Psoas muscle (tissue), 8 donors: Measurements from ENCODE around the gene ALG12. TPM values are rescaled to one million over a fixed set of nuclear protein-coding genes. Genes with fewer than 3 reads are reported as not detected.

Source experiments
- ATAC-seq, 4 donors: fragments of 200-7000 bp; cut with Tn5 transposase; one replicate each; pipeline ENCODE4 v1.9.1; 2020; ENCODE audit warnings: moderate library complexity in 3 of 4, mild to moderate bottlenecking in 2 of 4
- DNase-seq, 2 donors: peaks; one replicate each; pipeline ENCODE4 v3.0.0-alpha.2; 2020
- H3K27ac ChIP-seq: fragments of 200-600 bp; one replicate; pipeline ENCODE4 v1.8.0; 2022
- H3K27me3 ChIP-seq, 3 donors: fragments of 200-600 bp in 1 of 3; one replicate each; pipeline versions ENCODE4 v1.6.1 to v1.8.0; 2013 to 2022; ENCODE audit warnings: low read length in 2 of 3, mild to moderate bottlenecking in 2 of 3, moderate library complexity in 1 of 3; ENCODE audit not compliant: insufficient read depth in 3 of 3
- H3K36me3 ChIP-seq, 2 donors: fragments of 200-600 bp in 1 of 2; one replicate each; pipeline versions ENCODE4 v1.6.1 to v1.8.0; 2013 to 2022; ENCODE audit warnings: low read depth in 1 of 2, mild to moderate bottlenecking in 1 of 2, moderate library complexity in 1 of 2; ENCODE audit not compliant: insufficient read depth in 1 of 2
- H3K4me1 ChIP-seq: fragments of 200-600 bp; one replicate; pipeline ENCODE4 v1.8.0; 2022
- H3K4me3 ChIP-seq: fragments of 200-600 bp; one replicate; pipeline ENCODE4 v1.8.0; 2022; ENCODE audit warnings: mild to moderate bottlenecking
- H3K9me3 ChIP-seq: fragments of 200-600 bp; one replicate; pipeline ENCODE4 v1.8.0; 2022
- WGBS, 3 donors: extraction: QIAGEN DNeasy Blood & Tissue Kit; methylation state at CpG; one replicate each; pipeline versions ENCODE4 v1.1.6 to v1.1.7; 2013; 5-methylcytosine and 5-hydroxymethylcytosine counted together
- intact Hi-C, 2 donors: fragments of 100-400 bp; cut with DNase I; formaldehyde crosslinking; loops; one replicate each; pipeline versions ENCODE4 v1.11.0 to v1.14.2; 2022
- polyA plus RNA-seq, 3 donors: library from polyadenylated mRNA; stranded (reverse); fragments of 200-250 nt; gene quantifications; one replicate each; pipeline ENCODE4 v1.2.3, GENCODE V29; 2013
- total RNA-seq, 4 donors: library from RNA; stranded (reverse); fragmentation: NEBNext Ultra II Directional in 2 of 4; extraction: Animal tissue kit (Norgen Biotek cat#: 25700) in 2 of 4; gene quantifications; one replicate each; pipeline versions ENCODE4 v1.2.1 to v1.2.4, GENCODE V29; 2021 to 2023
- TF ChIP-seq, protein P1 (sequence below): fragments of 200-600 bp; IDR thresholded peaks from one replicate; pipeline ENCODE4 v1.8.0; 2022; ENCODE audit warnings: antibody characterized with exemption
- donor health status: healthy with polysubstance abuse.
- donor health status: DM: no; HTN: no; CAD: no; lungs with moderate emphysema.
- donor health status: Bipolar disorder and iron deficiency.
- donor health status: healthy.
- donor health status: DM: yes; HTN: yes; CAD: no.
- donor health status: DM: no; HTN: no; CAD: no.
- donor health status: DM: no; HTN: no; CAD: no.
- donor health status: DM: yes; HTN: yes; CAD: no.

The ALG12 gene
- total and polyA plus RNA-seq, 7 donors: 6.5 to 11.0 (median 8.2) TPM

DNA sequence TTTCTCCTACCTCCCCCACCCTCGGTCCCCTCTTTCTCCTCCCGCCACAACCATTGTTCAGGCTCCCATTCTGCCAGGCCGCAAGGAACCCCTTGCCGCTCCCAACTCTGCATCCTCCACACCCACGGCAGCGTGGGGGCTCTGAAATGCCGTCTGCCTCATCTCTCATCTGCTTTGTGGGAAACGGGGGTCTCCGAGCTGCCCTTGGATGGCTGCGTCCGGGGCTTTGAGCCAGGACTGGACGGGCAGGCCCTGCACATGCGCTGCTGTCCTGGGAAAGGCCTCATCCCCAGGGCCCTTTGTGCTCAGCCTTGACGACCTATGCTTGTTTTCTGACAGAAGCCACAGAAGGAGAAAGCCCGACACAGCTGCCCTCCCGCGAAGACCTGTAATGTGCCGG lies 8.7 kb upstream of the ALG12 start:
- no peak for ATAC-seq
- 76 to 81% (median 77%) methylated on average over 16 to 18 of the region's 18 CpGs for WGBS, 3 donors
- no peak for DNase-seq
- TF ChIP-seq, protein P1, sequence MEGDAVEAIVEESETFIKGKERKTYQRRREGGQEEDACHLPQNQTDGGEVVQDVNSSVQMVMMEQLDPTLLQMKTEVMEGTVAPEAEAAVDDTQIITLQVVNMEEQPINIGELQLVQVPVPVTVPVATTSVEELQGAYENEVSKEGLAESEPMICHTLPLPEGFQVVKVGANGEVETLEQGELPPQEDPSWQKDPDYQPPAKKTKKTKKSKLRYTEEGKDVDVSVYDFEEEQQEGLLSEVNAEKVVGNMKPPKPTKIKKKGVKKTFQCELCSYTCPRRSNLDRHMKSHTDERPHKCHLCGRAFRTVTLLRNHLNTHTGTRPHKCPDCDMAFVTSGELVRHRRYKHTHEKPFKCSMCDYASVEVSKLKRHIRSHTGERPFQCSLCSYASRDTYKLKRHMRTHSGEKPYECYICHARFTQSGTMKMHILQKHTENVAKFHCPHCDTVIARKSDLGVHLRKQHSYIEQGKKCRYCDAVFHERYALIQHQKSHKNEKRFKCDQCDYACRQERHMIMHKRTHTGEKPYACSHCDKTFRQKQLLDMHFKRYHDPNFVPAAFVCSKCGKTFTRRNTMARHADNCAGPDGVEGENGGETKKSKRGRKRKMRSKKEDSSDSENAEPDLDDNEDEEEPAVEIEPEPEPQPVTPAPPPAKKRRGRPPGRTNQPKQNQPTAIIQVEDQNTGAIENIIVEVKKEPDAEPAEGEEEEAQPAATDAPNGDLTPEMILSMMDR: no peak
- no peaks in the 10 kb centered on the region for H3K9me3 ChIP-seq
- H3K4me3 ChIP-seq: no peak overlapping the region
- H3K27ac ChIP-seq: no peak overlapping the region
- peaks cover 0 to 5% (median 0%) of the 10 kb centered on the region in 3 donors for H3K27me3 ChIP-seq
- peaks cover 16% of the 10 kb centered on the region for H3K4me1 ChIP-seq
- peaks cover 0 to 31% of the 10 kb centered on the region in 2 donors for H3K36me3 ChIP-seq
- intact Hi-C loops: loop anchor here in 1 of 2 donors (10.0 kb wide), 1 partner anchor 258 kb away; the partner anchor contains the start of gene TRABD

DNA sequence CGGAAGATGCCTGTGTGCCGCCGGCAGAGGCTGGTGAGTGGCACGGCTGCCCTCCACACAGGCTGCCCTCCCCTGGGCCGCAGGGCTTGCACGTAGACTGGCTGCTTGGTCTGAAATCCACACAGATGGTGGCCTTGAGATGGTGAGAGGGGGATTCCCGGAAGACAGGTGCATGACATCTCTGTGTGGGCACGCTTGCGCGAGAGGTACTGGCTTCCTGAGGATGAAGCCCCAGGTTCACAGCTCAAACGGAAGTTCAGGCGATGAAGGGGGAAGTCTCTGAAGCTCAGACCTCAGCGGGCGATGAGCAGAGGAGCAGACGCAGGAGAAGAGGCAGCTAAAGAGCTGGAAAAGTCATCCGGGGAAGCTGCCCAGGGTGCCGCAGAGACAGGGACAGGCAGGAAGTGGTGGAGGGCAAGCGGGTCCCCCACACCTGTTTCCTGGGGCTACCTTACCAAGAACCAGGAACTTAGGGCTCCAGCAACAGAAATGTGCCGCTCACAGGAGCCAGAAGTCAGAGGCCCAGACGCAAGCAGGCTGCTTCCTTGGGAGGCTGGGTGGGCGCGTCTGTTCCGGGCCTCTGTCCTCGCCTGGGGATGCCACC lies 7.4 kb upstream of the ALG12 start:
- no peaks in the 10 kb centered on the region for H3K9me3 ChIP-seq
- peaks cover 6% of the 10 kb centered on the region for H3K4me1 ChIP-seq
- intact Hi-C loops: loop anchor here in 1 of 2 donors (10.0 kb wide), 1 partner anchor 259 kb away; the partner anchor contains the start of gene TRABD
- H3K36me3 ChIP-seq: peaks cover 0 to 44% of the 10 kb centered on the region in 2 donors
- ATAC-seq: no peak
- H3K27me3 ChIP-seq: peaks cover 0 to 5% (median 0%) of the 10 kb centered on the region in 3 donors
- TF ChIP-seq, protein P1: no peak
- DNase-seq: no peak
- H3K4me3 ChIP-seq: no peak overlapping the region
- H3K27ac ChIP-seq: no peak overlapping the region
- 88 to 95% (median 89%) methylated on average over 23 to 24 of the region's 24 CpGs for WGBS, 3 donors

DNA sequence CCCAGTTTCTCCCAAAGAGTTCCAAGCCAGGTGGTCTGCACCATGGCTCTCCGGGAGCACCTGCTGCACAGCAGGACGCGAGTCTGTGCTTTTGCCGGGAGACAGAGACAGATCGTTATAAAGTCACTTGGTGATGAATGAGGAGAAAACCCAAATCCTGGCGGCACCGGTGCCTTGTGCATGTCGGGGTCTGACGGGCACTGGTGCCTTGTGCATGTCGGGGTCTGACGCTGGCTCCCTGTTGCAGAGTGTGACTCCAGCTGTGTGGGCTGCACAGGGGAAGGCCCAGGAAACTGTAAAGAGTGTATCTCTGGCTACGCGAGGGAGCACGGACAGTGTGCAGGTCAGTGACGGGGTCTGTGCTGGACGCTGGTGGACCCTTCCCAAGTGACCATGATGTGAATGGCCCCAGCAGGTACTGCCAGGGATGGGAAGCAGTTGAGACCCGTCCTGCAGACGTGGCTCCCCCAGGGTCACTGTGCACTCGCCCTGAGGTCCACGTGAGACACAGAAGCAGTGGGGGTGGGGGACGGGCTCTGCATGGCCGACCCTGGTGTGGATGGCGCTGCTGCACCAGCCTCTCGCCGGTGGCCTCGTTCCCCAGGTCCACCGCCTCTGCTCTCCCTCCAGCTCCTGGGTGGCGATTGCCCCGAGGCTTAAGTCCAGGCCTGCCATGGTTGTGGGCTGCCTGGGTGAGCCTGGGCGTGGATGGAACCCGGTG lies 6.0 kb upstream of the ALG12 start:
- Histone ChIP-seq H3K36me3 (peaks cover 5 to 51% of the 10 kb centered on the region in 2 donors), H3K27ac (no peak overlapping the region), H3K9me3 (no peaks in the 10 kb centered on the region), H3K4me1 (peaks cover 1% of the 10 kb centered on the region), H3K4me3 (no peak overlapping the region), H3K27me3 (peaks cover 0 to 5% (median 0%) of the 10 kb centered on the region in 3 donors)
- ATAC-seq (no peak), DNase-seq (no peak)
- 95 to 96% (median 95%) methylated on average over 28 to 31 of the region's 31 CpGs for WGBS, 3 donors
- TF ChIP-seq, protein P1: no peak
- intact Hi-C loops: loop anchor here (5.0 to 10.0 kb wide), 2 partner anchors 157 to 261 kb away; partner anchors contain the start of gene TRABD (in 1 of the 2)

DNA sequence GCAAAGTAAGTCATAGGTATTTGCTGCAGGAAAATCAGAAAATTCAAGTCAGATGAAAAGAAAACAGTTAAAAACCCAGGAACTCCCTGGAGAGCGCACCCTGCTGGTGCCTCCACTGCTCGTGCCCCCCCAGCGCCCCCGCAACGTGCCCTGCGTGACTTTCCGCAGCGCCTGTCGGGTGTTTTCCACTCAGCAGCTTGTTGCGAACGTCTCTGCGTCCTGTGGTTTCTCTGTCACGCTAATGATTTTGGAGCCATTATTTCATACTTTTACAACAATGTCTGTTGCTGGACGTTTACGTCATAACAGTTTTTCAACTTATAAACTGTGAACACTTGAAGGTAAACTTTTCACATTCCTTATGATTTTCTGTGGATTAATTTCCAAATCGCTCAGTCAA lies 5.2 kb upstream of the ALG12 start:
- Histone ChIP-seq H3K4me1 (peaks cover 4% of the 10 kb centered on the region), H3K36me3 (peaks cover 5 to 51% of the 10 kb centered on the region in 2 donors), H3K4me3 (no peak overlapping the region), H3K27ac (no peak overlapping the region), H3K27me3 (no peaks in the 10 kb centered on the region), H3K9me3 (no peaks in the 10 kb centered on the region)
- intact Hi-C loops: loop anchor here (5.0 to 10.0 kb wide), 2 partner anchors 156 to 261 kb away; partner anchors contain the start of gene TRABD (in 1 of the 2)
- ATAC-seq (no peak), DNase-seq (no peak)
- WGBS, 3 donors: 79 to 88% (median 82%) methylated on average over 16 of the region's 16 CpGs
- TF ChIP-seq, protein P1: no peak
